Neural cell (in vitro differentiated cells): Measurements from ENCODE around the gene OBSCN. TPM values are rescaled to one million over a fixed set of nuclear protein-coding genes. Genes with fewer than 3 reads are reported as not detected.

Experiments used
- H2AFZ ChIP-seq: fragments of 200-600, 300-800 bp; sonication (generic), shearing (Covaris generic); 2 replicates; pipeline ENCODE4 v1.6.0; 2014; ENCODE audit warnings: low read depth, mild to moderate bottlenecking, antibody characterized with exemption, low read length, moderate library complexity
- H3F3A ChIP-seq: fragments of 200-600 bp; shearing (Covaris generic); 2 replicates; pipeline ENCODE4 v1.6.1; 2016; ENCODE audit warnings: mild to moderate bottlenecking, moderate library complexity, mixed read lengths, antibody characterized with exemption, low read length; ENCODE audit not compliant: insufficient read depth, poor library complexity, severe bottlenecking
- H3K27ac ChIP-seq: fragments of 200-600, 300-800 bp; sonication (generic), shearing (Covaris generic); 2 replicates; pipeline ENCODE4 v1.5.1; 2014; ENCODE audit warnings: mild to moderate bottlenecking, low read length, moderate library complexity
- H3K27me3 ChIP-seq: fragments of 300-800, 200-600 bp; sonication (generic), shearing (Covaris generic); 2 replicates; pipeline ENCODE4 v1.6.0; 2014; ENCODE audit warnings: mild to moderate bottlenecking, low read depth, low read length, moderate library complexity; ENCODE audit not compliant: insufficient read depth
- H3K36me3 ChIP-seq: fragments of 300-800, 200-600 bp; sonication (generic), shearing (Covaris generic); 2 replicates; pipeline ENCODE4 v1.5.1; 2014; ENCODE audit warnings: mild to moderate bottlenecking, antibody characterized with exemption, low read length, moderate library complexity; ENCODE audit not compliant: insufficient read depth
- H3K4me2 ChIP-seq: fragments of 300-800, 200-600 bp; sonication (generic), shearing (Covaris generic); 2 replicates; pipeline ENCODE4 v1.6.0; 2014; ENCODE audit warnings: mild to moderate bottlenecking, low read length
- H3K4me3 ChIP-seq: fragments of 300-800, 200-600 bp; sonication (generic), shearing (Covaris generic); 2 replicates; pipeline ENCODE4 v1.5.1; 2014; ENCODE audit warnings: mild to moderate bottlenecking, low read length, moderate library complexity
- H3K79me2 ChIP-seq: fragments of 200-600 bp; shearing (Covaris generic); replicated peaks from 2 replicates; pipeline ENCODE4 v1.6.0; 2014; ENCODE audit warnings: mild to moderate bottlenecking, low read length, moderate library complexity; ENCODE audit not compliant: insufficient read depth
- H3K9ac ChIP-seq: fragments of 300-800, 200-600 bp; sonication (generic), shearing (Covaris generic); 2 replicates; pipeline ENCODE4 v1.6.1; 2016; ENCODE audit warnings: mild to moderate bottlenecking, low read length, mixed read lengths
- H3K9me2 ChIP-seq: fragments of 200-600 bp; shearing (Covaris generic); 2 replicates; pipeline ENCODE4 v1.6.1; 2016; ENCODE audit warnings: mild to moderate bottlenecking, low read length, mixed read lengths; ENCODE audit not compliant: insufficient read depth
- H3K9me3 ChIP-seq: fragments of 200-600, 300-800 bp; sonication (generic), shearing (Covaris generic); 2 replicates; pipeline ENCODE4 v1.6.1; 2016; ENCODE audit warnings: mild to moderate bottlenecking, mixed run types, low read length, moderate library complexity, mixed read lengths
- H4K20me1 ChIP-seq: fragments of 200-600 bp; shearing (Covaris generic); 2 replicates; pipeline ENCODE4 v1.6.1; 2016; ENCODE audit warnings: mild to moderate bottlenecking, mixed run types; ENCODE audit not compliant: insufficient read depth
- CTCF ChIP-seq: fragments of 450-650 bp; IDR thresholded peaks from 2 replicates; pipeline ENCODE4 v1.5.1; 2014; ENCODE audit warnings: antibody characterized with exemption, mild to moderate bottlenecking, moderate library complexity; ENCODE audit not compliant: poor library complexity, severe bottlenecking
- EP300 ChIP-seq: fragments of 450-650 bp; conservative IDR thresholded peaks from 2 replicates; pipeline ENCODE4 v1.6.1; 2014; ENCODE audit warnings: antibody characterized with exemption, mild to moderate bottlenecking, moderate library complexity; ENCODE audit not compliant: poor library complexity, severe bottlenecking
- EZH2 ChIP-seq: fragments of 200-600, 300-800 bp; shearing (Covaris generic), sonication (generic); IDR thresholded peaks from 2 replicates; pipeline ENCODE4 v1.6.1; 2014; ENCODE audit warnings: antibody characterized with exemption, low read length, borderline replicate concordance, mild to moderate bottlenecking; ENCODE audit not compliant: insufficient read depth, poor library complexity, severe bottlenecking
- MXI1 ChIP-seq: fragments of 450-650 bp; conservative IDR thresholded peaks from 2 replicates; pipeline ENCODE4 v1.6.1; 2014; ENCODE audit warnings: antibody characterized with exemption, mild to moderate bottlenecking; ENCODE audit not compliant: poor library complexity, severe bottlenecking
- POLR2AphosphoS5 ChIP-seq: IDR thresholded peaks from 2 replicates; pipeline ENCODE4 v1.6.1; 2012
- RAD21 ChIP-seq: fragments of 450-650 bp; conservative IDR thresholded peaks from 2 replicates; pipeline ENCODE4 v1.6.1; 2014; ENCODE audit warnings: antibody characterized with exemption, mild to moderate bottlenecking, moderate library complexity
- REST ChIP-seq: IDR thresholded peaks from 2 replicates; pipeline ENCODE4 v1.6.1; 2012; ENCODE audit warnings: borderline replicate concordance
- SMC3 ChIP-seq: fragments of 450-650 bp; conservative IDR thresholded peaks from 2 replicates; pipeline ENCODE4 v1.6.1; 2014; ENCODE audit warnings: antibody characterized with exemption, mild to moderate bottlenecking, moderate library complexity; ENCODE audit not compliant: poor library complexity
- TAF1 ChIP-seq: IDR thresholded peaks from 2 replicates; pipeline ENCODE4 v1.6.1; 2012; ENCODE audit warnings: low read depth
- polyA plus RNA-seq: library from polyadenylated mRNA; depleted of rRNA; stranded (reverse); fragments of >200 nt; gene quantifications from 2 replicates; pipeline ENCODE4 v1.2.3, GENCODE V29; 2014

The OBSCN gene
- polyA plus RNA-seq, 1 donor from 2014 or later = 7.2 TPM

GRCh38 chr1:228423404-228424053 lies 215.7 kb downstream of the OBSCN start (continued):
- no peak for TF ChIP-seq SMC3
- TF ChIP-seq POLR2AphosphoS5 = no peak
- no peak for TF ChIP-seq EP300
- no peak for TF ChIP-seq RAD21
- TF ChIP-seq TAF1 = no peak

GRCh38 chr1:228424685-228425660 lies 217.1 kb downstream of the OBSCN start:
- Histone ChIP-seq H3K79me2 (no peaks in the 10 kb centered on the region), H3K4me3 (no peak overlapping the region), H3K9me2 (no peaks in the 10 kb centered on the region), H2AFZ (no peak overlapping the region), H3K36me3 (no peaks in the 10 kb centered on the region), H3K4me2 (no peak overlapping the region), H3K27me3 (no peaks in the 10 kb centered on the region), H3K9ac (no peak overlapping the region), H3F3A (no peaks in the 10 kb centered on the region), H4K20me1 (no peaks in the 10 kb centered on the region), H3K9me3 (no peaks in the 10 kb centered on the region), H3K27ac (no peak overlapping the region)
- no peak for TF ChIP-seq EP300
- no peak for TF ChIP-seq REST
- TF ChIP-seq RAD21 = no peak
- TF ChIP-seq POLR2AphosphoS5 = no peak
- TF ChIP-seq EZH2 = no peak
- no peak for TF ChIP-seq SMC3
- no peak for TF ChIP-seq TAF1
- no peak for TF ChIP-seq CTCF
- TF ChIP-seq MXI1 = no peak
